Cerebellar nuclear complex (tissue), 1 donor: ENCODE results near the gene ZNF638.

Experiments
- DNase-seq, 2 experiments: peaks; one replicate each; lab custom pipeline; 2025; lab: John Stamatoyannopoulos, UW

Gene ZNF638

GRCh38 chr2:71332435-71332796, 834 bp downstream of the ZNF638 start:
- DNase-seq: no peak

GRCh38 chr2:71333619-71334018, 2.0 kb downstream of the ZNF638 start:
- DNase-seq: no peak

- DNase-seq: no peak
Measured at GRCh38 chr2:71336384-71336783, 4.8 kb downstream of the ZNF638 start.

GRCh38 chr2:71336802-71337201, 5.2 kb downstream of the ZNF638 start:
- no peak for DNase-seq

- no peak for DNase-seq
Measured at GRCh38 chr2:71337776-71338175, 6.2 kb downstream of the ZNF638 start.

- no peak for DNase-seq
Measured at GRCh38 chr2:71339685-71340084, 8.1 kb downstream of the ZNF638 start.

- DNase-seq: no peak
Measured at GRCh38 chr2:71340176-71340575, 8.6 kb downstream of the ZNF638 start.

- DNase-seq: no peak
Measured at GRCh38 chr2:71341645-71342044, 10.1 kb downstream of the ZNF638 start.

GRCh38 chr2:71346065-71346464, 14.5 kb downstream of the ZNF638 start:
- no peak for DNase-seq

- DNase-seq: no peak
Measured at GRCh38 chr2:71347517-71347916, 15.9 kb downstream of the ZNF638 start.

- no peak for DNase-seq
Measured at GRCh38 chr2:71348302-71348701, 16.7 kb downstream of the ZNF638 start.

GRCh38 chr2:71353248-71353647, 21.7 kb downstream of the ZNF638 start:
- DNase-seq: no peak

GRCh38 chr2:71358931-71359671, 27.5 kb downstream of the ZNF638 start:
- no peak for DNase-seq

GRCh38 chr2:71360434-71360975, 28.9 kb downstream of the ZNF638 start:
- no peak for DNase-seq

- no peak for DNase-seq
Measured at GRCh38 chr2:71361631-71362030, 30.0 kb downstream of the ZNF638 start.

GRCh38 chr2:71362447-71362846, 30.9 kb downstream of the ZNF638 start:
- no peak for DNase-seq

GRCh38 chr2:71370015-71370414, 38.4 kb downstream of the ZNF638 start:
- no peak for DNase-seq

- DNase-seq: no peak
Measured at GRCh38 chr2:71372042-71372441, 40.5 kb downstream of the ZNF638 start.

GRCh38 chr2:71379086-71379485, 47.5 kb downstream of the ZNF638 start:
- DNase-seq: no peak

GRCh38 chr2:71380665-71381064, 49.1 kb downstream of the ZNF638 start:
- no peak for DNase-seq

- DNase-seq: no peak
Measured at GRCh38 chr2:71385012-71385411, 53.4 kb downstream of the ZNF638 start.

- DNase-seq: no peak
Measured at GRCh38 chr2:71388214-71388613, 56.6 kb downstream of the ZNF638 start.

- DNase-seq: no peak
Measured at GRCh38 chr2:71389384-71390072, 57.9 kb downstream of the ZNF638 start.
